ENCODE measurements around the gene TAGLN2.

The TAGLN2 gene

DNA sequence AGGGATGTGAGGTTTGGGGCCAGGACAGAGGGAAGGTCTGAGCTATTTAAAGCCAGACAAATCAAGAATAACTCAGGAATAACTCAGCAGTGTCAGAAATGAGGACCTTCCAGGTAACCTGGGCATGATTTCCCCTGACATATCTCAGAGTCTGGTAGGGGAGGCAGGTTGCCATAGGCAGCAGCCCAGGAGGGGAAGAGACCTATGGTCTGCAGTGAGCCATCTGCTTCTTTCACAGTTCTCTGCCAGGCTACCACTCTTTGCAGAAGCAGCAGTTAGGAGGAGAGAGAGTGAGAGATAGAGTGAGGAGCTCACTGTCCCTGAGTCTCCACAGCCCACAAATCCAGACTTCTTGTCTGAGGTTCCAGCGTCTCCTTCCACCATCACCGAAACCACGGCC lies 56.5 kb downstream of the TAGLN2 start:
- H3K9me3 ChIP-seq (ENCODE audit: control extremely low read depth in 1 of 5, control insufficient read depth in 4 of 5, insufficient read depth in 2 of 5, low read depth in 1 of 5, low read length in 4 of 5) = no peaks in the 10 kb centered on the region
- ChIA-PET POLR2A (interaction anchor here (1.1 kb wide), 1 partner anchor 66 kb away, joined by 3 read pairs; no protein-coding TSS in a partner anchor), CTCF (interaction anchor here (0.9 to 1.4 kb wide), 4 partner anchors 21 to 64 kb away, joined by 3 to 6 read pairs (median 4); no protein-coding TSS in a partner anchor)
- no peak overlapping the region for H3K4me3 ChIP-seq (ENCODE audit: control insufficient read depth in 1 of 7, extremely low read depth in 1 of 7, insufficient read depth in 4 of 7, low read depth in 2 of 7, low read length in 6 of 7)
- no peaks in the 10 kb centered on the region for H3K36me3 ChIP-seq (ENCODE audit: control insufficient read depth in 4 of 4, insufficient read depth in 4 of 4, low read length in 3 of 4)
- H3K27me3 ChIP-seq (replicated peaks in 2 of 5; ENCODE audit: control insufficient read depth in 4 of 5, insufficient read depth in 5 of 5, low read length in 4 of 5) = no peaks in the 10 kb centered on the region
- H3K27ac ChIP-seq (ENCODE audit: insufficient read depth in 1 of 2, low read depth in 1 of 2, low read length in 2 of 2, poor library complexity in 1 of 2, severe bottlenecking in 2 of 2) = no peak overlapping the region
- WGBS (ENCODE audit: insufficient coverage) = 100% methylated on average over 1 of the region's 3 CpGs
- peak in 2 of 3 donors; percentile 29 to 41 for DNase-seq
- H3K4me1 ChIP-seq (ENCODE audit: control extremely low read depth in 1 of 4, control insufficient read depth in 4 of 4, insufficient read depth in 4 of 4, low read length in 3 of 4) = peaks cover 0 to 16% (median 8%) of the 10 kb centered on the region in 4 experiments
